Heart left ventricle (tissue), 13 donors: ENCODE data around the gene IL1B.

Experiments
- CTCF ChIP-seq, 12 donors: fragments of 200-600 bp; sonication (generic) in 4 of 12; IDR thresholded peaks; one replicate each; pipeline versions ENCODE4 v1.5.0 to v1.8.0; 2018 to 2022; ENCODE audit warnings: antibody characterized with exemption in 12 of 12, mild to moderate bottlenecking in 5 of 12
- POLR2A ChIP-seq, 2 donors: fragments of 450-650 bp; IDR thresholded peaks; one replicate each; pipeline ENCODE4 v1.6.1; 2017; ENCODE audit warnings: antibody characterized with exemption in 2 of 2, mild to moderate bottlenecking in 2 of 2, moderate library complexity in 2 of 2
- donor health status: ischemic (EF 13 %, LVEDD 7.1; RV severe dilation, severe dysfunction).
- donor health status: DM: no; HTN: yes; CAD: no.
- donor health status: DM: no; HTN: no; CAD: no.
- donor health status: ischemic (EF 25% LVEDD 6.9; RV normal size, moderate dysfunction).
- donor health status: ischemic (EF 25% LVEDD 5.7; RV mildly dilated, moderate dysfunction).
- donor health status: ischemic (EF 35%, LVEDD 5.7; RV mildly dilated, moderate dysfunction).
- donor health status: nonischemic (EF 11% LVEDD 7.7; RV severe dilation, severe dysfunction).
- donor health status: DM: yes; HTN: yes; CAD: no.
- donor health status: PGD.
- donor health status: ischemic (EF 29% LVEDD 5.4; RV normal size, mild dysfunction).
- donor health status: nonischemic (EF 23%, LVEDD 6.1; RV moderate dilation, normal function).

GRCh38 chr2:112787294-112787693 lies 49.3 kb downstream of the IL1B start:
- no peak for TF ChIP-seq CTCF (IDR thresholded peaks at IDR 0.05)
- TF ChIP-seq POLR2A (IDR thresholded peaks at IDR 0.05) = no peak
